HG02852 (cell line): ENCODE results near the gene ALPL.

Experiments used
- ATAC-seq: cut with Tn5 transposase; IDR thresholded peaks from one replicate; pipeline ENCODE4 v1.9.1; 2021; ENCODE audit warnings: mild to moderate bottlenecking, moderate library complexity; ENCODE audit not compliant: unreplicated experiment

Gene ALPL

GRCh38 chr1:21596174-21596573 lies 87.0 kb downstream of the ALPL start:
- ATAC-seq: no peak

- no peak for ATAC-seq
These were observed 87.4 kb downstream of the ALPL start for GRCh38 chr1:21596628-21597027.

GRCh38 chr1:21597753-21598152 lies 88.5 kb downstream of the ALPL start:
- ATAC-seq: no peak

GRCh38 chr1:21598417-21598816 lies 89.2 kb downstream of the ALPL start:
- ATAC-seq: no peak

GRCh38 chr1:21598904-21599303 lies 89.7 kb downstream of the ALPL start:
- ATAC-seq: no peak

- ATAC-seq: no peak
These were observed 90.2 kb downstream of the ALPL start for GRCh38 chr1:21599402-21599801.

GRCh38 chr1:21601278-21602048 lies 92.2 kb downstream of the ALPL start:
- ATAC-seq: no peak

- ATAC-seq: no peak
These were observed 94.2 kb downstream of the ALPL start for GRCh38 chr1:21603177-21604138.

GRCh38 chr1:21604208-21604957 lies 95.2 kb downstream of the ALPL start:
- no peak for ATAC-seq

- no peak for ATAC-seq
These were observed 95.9 kb downstream of the ALPL start for GRCh38 chr1:21605012-21605715.

GRCh38 chr1:21605964-21606705 lies 96.9 kb downstream of the ALPL start:
- no peak for ATAC-seq

GRCh38 chr1:21607549-21608529 lies 98.6 kb downstream of the ALPL start:
- ATAC-seq: no peak

- ATAC-seq: no peak
These were observed 99.6 kb downstream of the ALPL start for GRCh38 chr1:21608798-21609197.

- ATAC-seq: no peak
These were observed 100.8 kb downstream of the ALPL start for GRCh38 chr1:21610027-21610426.

- no peak for ATAC-seq
These were observed 102.0 kb downstream of the ALPL start for GRCh38 chr1:21610989-21611785.

- no peak for ATAC-seq
These were observed 102.8 kb downstream of the ALPL start for GRCh38 chr1:21612057-21612456.

- ATAC-seq: no peak
These were observed 104.0 kb downstream of the ALPL start for GRCh38 chr1:21613072-21613867.
